Measurements from ENCODE around the gene CBR3. TPM values are rescaled to one million over a fixed set of nuclear protein-coding genes. Genes with fewer than 3 reads are reported as not detected.
"Not testable (repeated sequence)": the region's sequence is repeated elsewhere in the genome, so short reads cannot be mapped to it uniquely, and the experiment has no call there.

CBR3 gene
- 0.16 TPM in 1 of 2 replicates, not detected in the other for total RNA-seq (2014; rRNA removed; shearing (Covaris generic))

DNA sequence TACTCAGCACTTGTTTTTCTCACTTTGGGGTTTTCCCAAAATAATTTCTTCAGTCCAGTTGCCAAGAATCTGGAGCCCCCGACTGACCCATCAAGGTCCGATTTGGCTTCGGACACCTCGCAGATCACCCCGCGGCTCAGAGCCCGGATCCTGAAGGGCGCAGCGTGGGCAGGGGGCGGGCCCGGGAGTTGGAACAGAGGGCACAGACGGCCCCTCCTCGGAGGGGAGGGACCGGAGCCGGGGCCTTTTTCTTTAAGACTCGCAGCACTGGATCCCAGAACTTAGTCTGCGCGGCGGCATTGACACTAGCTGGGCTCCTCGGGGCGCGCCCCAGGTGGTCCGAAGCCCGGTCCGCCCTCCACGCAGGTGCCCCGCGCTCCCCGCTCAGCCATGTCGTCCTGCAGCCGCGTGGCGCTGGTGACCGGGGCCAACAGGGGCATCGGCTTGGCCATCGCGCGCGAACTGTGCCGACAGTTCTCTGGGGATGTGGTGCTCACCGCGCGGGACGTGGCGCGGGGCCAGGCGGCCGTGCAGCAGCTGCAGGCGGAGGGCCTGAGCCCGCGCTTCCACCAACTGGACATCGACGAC is at the start of gene CBR3:
CBR3 (plus strand) TSS at position 277 of the 588 bp plus-strand sequence; CDS start at position 391, 114 bp downstream.
- DNase-seq (ENCODE audit: low spot score) = no peak

DNA sequence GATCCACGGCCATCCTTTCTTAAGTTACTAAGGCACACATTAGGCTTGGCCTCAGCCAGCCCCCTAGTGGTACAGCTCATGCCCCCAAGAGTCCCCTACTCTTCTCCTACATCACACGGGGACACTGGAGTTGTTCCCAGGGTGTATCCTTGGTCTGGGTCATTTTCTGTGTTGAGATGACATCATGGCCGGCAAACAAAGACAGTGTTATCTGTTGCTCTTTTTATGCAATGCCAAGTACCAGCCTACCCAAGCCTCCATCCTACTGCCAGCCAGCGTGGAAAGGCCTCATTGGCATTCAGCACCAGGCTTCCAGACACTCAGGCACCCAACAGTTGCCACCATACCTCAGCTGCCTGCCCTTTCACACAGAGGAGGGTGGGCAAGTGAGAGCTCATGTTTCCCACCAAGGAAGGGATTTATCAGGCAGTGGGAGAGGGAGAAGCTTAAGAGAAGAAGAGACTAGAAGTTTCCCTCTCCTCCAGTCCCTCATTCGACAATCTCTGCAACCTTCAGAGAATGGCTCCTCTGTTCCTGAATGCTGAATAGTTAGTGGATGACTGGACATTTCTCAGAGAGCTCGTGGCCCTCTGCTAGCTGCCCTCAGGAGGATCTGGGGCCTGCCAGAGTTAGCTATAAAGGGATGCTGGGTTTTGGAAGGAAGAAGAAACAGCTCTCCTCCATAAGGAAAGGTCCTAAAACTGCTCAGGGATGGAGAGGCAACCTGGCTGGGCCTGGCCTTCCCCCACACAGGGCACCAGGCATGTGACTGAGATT is 47.3 kb upstream of the CBR3 start:
- DNase-seq (ENCODE audit: low spot score) = no peak

DNA sequence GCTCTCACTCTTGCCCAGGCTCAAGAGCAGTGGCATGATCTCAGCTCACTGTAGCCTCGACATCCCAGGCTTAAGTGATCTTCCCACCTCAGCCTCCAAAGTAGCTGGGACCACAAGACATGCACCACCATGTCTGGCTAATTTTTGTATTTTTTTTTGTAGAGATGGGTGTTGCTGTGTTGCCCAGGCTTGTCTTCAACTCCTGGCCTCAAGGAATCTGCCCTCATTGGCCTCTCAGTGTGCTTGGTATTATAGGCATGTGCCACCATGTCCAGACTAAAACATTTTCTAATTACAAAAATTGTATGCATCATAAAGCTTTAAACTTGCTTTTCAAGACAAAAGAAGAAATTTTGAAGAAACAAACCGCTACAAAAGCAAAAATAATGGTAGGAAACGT is 44.9 kb upstream of the CBR3 start:
- no peak for DNase-seq (ENCODE audit: low spot score)

DNA sequence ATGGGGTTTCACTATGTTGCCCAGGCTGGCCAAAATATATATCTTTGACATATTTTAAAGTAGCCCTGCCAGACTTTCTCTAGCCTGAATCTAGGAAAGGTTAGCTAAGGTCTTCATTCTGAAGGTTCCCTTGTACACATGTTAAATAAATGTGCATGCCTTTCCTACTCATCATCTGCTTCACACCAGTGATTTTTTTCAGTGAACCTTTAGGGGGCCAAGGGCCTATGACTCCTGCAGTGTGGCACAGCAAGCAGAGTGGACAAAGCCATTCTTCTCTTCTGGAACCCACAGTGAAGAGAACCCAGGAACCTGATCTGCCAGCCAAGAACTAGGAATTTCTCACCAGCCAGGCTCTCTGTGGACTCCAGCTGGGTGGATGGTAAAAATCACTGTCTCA is 42.2 kb upstream of the CBR3 start:
- no peak for DNase-seq (ENCODE audit: low spot score)

DNA sequence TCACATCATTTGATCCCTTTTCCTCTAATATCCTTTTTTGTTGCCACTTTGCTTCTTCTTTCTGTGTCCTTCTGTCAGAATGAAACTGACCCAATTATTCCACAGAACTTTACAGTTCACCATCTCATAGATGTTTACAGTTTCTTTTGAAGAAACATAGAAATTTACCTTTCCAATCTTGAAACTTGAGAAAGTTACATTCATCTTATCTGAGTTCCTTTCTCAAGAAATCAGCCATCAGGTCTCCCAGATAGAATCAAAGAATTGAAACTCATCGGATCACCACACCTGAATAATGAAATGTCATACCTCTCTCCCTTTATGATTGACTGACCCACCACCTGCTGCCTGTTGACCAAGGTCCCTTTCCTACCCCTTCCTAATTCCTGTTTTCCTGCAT is 41.4 kb upstream of the CBR3 start:
- DNase-seq (ENCODE audit: low spot score) = no peak

DNA sequence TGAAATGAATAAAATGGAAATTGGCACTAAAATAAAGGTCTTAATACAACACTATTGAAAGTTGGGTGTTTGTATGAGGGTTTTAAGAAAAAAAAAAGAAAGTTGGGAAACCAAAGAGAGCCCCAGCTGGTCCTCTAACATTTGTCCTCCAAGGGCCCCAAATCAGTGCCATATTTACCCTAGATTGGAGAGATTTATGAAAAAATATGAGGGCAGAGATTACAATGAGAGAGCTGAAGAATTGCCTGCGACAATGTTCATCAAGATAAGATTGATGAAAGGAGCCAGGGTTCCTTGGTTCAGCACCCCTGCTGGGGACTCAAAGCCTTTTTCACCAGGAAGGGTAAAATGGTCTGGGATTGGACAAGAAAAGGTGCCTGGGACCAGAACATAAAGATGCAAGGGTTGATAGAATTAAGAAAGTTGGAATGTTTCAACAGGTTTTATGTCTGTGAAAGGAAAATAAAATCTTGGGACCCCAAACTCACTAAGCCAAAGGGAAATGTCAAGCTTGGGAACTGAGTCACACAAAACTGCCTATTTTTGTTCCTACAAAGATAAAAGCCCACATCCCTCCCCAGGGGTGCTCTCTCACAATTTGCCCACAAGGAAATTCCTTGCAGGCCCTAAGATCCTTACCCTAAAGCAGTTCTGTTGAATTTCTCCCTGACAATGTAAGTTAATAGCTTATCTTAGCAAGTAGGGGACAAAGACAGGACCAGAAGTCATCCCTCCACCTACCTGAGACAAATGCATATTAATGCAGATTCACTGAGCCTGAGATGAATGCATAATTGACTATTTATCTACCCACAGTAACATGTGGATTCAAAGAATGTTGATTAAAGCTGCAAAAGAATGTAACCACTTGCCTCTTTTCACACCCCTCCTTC is 38.2 kb upstream of the CBR3 start:
- DNase-seq (ENCODE audit: low spot score) = no peak

DNA sequence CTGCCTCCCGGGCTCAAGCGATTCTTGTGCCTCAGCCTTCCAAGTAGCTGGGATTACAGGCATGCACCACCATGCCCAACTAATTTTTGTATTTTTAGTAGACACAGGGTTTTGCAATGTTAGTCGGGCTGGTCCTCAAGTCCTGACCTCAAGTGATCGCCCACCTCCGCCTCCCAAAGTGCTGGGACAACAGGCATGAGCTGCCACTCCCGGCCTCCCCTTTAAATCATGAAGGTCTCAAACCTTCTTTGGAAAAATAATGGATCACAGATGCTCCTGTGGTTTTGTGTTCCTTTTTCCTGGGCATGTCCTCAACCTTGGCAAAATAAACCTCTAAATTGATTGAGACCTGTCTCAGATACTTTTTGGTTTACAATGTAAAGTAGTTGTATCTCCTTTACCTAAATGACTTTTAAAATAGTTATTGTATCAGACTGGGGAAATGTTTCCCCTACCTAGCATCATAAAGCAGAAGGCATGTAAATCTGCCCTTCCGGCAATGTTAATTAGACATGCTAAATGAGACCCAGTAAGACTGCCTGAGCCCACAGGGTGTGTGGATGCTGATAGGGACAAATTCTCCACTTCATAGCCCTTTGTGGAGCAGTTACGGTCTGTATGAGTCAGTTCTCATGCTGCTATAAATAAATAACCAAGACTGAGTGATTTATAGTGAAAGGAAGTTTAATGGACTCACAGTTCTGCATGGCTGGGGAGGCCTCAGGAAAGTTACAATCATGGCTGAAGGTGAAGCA is 37.3 kb upstream of the CBR3 start:
- no peak for DNase-seq (ENCODE audit: low spot score)

DNA sequence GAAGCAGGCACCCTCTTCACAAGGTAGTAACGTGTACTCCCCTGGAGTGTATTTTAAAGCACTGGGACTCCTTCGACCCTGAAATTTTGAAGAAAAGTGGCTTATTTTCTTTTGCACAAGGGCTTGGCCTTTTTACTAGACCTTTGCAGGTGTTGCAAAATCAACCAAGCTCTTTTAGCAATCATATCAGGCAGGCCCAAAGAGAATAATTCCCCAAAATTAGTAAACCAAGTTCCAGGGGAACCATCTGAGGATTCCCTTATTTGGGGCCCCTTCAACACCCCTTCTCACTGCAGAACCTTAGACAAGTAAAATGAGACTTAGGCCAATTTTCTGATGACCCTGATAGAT is 36.7 kb upstream of the CBR3 start:
- no peak for DNase-seq (ENCODE audit: low spot score)

DNA sequence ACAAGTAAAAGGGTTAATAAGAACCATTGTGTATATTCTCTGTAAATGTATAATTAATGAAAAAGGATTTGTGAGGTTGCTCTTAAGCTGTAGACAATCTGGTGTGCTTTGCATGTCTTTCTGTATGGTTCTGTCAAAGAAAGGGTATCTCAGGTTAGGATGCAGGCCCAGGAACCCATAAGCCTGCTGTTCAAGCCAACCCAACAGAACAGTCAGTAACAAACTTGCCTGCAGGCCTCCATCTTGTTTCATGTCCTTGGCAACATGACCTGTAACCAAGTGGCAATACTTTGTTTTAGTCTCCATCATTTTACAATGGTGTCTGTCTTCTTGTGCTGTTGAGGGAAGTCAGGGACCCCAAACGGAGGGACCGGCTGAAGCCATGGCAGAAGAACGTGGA is 35.9 kb upstream of the CBR3 start:
- no peak for DNase-seq (ENCODE audit: low spot score)

DNA sequence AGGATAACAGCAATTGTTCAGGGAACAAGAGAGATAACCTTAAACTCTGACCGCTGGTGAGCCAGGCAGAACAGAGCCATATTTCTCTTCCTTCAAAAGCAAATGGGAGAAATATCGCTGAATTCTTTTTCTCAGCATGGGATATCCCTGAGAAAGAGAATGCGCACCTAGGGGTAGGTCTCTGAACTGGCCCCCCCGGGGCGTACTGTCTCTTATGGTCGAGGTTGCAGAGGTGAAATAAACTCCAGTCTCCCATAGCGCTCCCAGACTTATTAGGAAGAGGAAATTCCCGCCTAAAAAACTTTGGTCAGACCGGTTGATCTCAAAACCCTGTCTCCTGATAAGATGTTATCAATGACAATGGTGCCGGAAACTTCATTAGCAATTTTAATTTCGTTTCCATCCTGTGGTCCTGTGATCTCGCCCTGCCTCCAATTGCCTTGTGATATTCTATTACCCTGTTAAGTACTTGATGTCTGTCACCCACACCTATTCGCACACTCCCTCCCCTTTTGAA is 35.1 kb upstream of the CBR3 start:
- DNase-seq (ENCODE audit: low spot score) = not testable (repeated sequence)

DNA sequence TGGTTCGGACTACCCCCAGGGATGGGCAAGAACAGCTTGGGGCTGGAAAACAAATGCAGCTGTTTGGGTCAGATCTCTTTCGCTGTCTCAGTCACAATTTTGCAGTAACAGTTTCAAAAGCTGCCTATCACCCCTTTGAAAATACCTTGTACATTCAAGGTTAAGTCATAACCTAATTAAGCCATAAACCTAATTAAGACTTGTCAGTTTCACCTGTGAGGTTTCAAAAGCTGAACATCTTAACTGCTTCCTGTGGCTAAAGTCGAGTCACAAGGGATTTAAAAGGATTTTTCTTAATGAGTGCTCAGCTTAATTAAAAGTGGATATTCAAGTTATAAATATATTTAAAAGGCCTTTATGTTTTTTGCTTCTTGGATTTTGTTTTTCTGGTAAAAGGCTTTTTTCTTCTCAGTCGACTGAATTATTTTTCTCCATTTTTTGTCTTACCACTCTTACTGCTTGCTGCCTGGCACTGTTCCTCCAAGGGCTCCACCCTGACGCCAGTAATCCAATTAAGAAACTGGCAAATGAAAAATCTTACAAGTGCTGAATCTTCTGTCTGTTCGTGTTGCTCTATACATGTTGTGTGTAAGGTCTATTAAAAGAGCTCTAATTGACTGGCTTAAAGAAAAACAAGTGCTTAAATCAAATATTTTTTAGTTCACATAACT is 33.8 kb upstream of the CBR3 start:
- DNase-seq (ENCODE audit: low spot score) = no peak

DNA sequence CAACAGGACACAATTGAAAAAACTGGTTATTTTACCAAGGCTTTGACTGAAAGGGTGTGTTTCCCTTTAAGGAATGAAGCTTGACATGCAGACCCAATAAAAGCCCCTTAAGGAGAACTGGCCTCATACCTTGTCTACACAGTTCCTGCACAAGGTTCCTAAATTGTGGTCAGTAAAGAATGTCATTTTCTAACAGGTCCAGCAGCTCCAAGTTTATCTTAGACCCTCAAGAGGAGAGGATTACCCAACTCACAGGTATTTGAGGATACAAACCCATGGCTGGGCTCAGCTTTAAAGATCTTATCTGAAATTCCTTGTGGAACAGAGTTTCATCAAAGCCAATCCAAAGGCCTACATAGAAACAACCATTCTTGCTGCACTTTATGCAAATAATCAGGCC is 31.4 kb upstream of the CBR3 start:
- DNase-seq (ENCODE audit: low spot score) = no peak

DNA sequence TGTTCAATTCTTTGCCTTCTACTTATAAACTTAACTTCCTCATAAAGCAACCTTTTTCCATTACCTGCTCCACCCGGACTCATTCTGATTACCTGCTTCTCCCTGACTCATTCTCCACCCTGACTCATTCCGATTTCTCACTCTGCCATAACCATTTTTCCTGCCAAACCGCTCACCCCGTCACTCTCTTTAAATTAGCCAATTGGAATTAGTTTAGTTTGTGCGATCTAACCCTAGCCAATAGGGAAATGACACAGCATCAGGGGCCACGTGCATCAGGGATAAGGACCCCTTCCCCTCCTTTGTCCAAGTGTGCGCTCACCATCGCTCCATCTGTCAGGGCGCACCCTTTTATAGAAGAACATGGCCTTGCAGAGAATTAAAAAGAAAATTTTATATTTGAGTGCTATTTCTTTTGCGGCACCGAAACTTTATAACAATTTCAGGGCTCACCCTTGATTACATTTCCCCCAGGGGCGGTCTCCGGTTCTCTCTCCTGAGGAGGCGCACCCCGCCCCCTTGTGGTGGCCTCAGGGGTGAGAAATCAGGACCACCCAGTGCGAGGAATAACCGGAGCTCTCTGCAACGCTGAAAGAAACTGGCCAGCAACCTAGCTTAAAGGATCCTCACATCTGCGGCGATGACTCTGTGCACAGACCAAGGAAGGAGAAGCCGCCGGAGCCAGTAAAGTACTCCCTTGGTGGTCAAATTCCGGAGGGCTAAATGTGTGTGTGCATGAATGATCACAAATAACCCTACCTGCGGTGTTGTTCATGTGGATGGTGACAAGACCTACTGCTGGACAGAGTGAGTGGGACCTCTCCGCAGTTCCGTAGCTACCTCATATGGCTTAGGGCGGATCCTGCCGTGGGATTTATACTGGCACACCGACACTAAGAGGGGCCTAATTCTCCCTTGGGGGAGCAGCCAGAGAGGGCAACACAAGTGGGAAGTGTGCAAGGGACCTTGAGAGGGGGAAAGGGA is 30.3 kb upstream of the CBR3 start:
- peak; percentile 22 for DNase-seq (ENCODE audit: low spot score)

DNA sequence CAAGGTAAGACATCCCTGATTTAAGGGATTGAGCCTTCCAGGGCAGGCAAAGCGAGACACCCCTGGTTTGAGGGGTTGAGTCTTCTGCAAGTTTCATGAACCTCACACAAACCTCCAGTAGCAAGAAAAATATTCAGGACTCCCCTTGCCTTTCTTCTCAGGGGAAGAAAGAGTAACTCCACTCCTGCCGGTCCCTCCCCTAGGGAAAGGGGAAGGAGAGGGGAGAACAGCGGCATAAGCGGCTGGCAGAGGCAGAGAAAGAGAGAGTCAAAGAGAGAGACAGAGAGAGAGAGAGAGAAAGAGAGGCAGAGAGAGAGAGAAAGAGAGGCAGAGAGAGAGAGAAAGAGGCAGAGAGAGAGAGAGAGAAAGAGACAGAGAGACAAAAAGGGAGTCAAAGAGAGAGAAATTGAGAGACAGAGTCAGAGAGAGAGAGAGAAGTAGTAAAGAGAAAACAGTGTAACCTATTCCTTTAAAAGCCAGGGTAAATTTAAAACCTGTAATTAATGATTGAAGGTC is 29.5 kb upstream of the CBR3 start:
- no peak for DNase-seq (ENCODE audit: low spot score)

DNA sequence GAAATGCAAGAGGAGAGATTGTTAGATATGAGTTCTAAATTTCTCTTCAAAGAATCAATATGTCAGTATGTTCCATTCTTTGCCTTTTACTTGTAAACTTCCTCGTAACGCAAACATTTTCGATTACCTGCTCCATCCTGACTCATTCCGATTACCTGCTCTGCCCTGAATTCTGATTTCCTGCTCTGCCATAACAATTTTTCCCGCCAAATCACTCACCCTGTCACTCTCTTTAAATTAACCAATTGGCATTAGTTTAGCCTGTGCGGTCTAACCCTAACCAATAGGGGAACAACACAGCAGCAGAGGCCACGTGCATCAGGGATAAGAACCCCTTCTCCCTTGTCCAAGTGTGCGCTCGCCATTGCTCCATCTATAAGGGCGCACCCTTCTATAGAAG is 25.0 kb upstream of the CBR3 start:
- no peak for DNase-seq (ENCODE audit: low spot score)

DNA sequence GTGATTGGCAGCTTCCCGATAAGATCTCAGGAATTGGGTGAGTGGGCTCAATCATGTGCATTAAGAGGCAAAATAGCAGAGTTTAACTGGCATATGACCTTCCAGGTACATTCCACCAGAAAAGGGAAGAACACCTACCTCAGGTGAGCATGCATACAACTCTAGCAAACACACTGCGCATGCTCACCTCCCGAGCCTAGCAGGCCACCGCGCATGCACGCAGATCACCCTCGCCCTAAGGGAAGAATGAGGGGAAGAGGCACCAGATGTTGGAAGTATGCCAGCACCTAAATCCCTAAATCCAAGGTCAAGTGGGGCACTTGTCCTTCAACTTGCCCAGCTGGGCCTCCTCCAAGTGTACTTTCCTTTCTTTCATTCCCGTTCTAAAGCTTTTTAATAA is 23.6 kb upstream of the CBR3 start:
- no peak for DNase-seq (ENCODE audit: low spot score)

DNA sequence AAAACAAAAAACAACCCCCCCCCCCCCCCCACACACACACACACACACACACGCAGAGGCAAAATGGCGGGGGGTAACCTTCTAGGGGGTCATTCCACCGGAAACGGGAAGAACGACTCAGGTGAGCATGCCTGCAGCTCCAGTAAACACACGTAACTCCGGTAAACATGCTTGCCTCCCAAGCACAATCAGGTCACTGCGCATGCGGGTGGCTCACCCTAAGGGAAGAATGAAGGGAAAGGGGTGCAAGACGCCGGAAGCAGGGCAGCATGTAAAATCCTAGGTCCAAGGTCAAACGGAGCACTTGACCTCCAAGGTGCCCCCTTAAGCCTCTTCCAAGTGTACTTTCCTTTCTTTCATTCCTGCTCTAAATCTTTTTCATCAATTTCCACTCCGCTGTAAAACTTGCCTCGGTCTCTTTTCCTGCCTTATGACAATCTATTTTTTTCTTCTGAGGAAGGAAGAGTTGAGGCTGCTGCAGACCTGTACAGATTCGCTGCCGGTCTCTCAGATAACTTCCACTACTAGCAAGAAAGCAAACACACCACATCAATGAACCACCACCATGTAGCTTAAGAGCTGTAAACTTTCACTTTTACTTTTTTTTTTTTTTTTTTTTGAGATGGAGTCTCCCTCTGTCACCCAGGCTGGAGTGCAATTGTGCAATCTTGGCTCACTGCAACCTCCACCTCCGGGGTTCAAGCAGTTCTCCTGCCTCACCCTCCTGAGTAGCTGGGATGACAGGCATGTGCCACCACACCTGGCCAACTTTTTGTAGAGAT is 21.0 kb upstream of the CBR3 start:
- peak; percentile 43 for DNase-seq (ENCODE audit: low spot score)

DNA sequence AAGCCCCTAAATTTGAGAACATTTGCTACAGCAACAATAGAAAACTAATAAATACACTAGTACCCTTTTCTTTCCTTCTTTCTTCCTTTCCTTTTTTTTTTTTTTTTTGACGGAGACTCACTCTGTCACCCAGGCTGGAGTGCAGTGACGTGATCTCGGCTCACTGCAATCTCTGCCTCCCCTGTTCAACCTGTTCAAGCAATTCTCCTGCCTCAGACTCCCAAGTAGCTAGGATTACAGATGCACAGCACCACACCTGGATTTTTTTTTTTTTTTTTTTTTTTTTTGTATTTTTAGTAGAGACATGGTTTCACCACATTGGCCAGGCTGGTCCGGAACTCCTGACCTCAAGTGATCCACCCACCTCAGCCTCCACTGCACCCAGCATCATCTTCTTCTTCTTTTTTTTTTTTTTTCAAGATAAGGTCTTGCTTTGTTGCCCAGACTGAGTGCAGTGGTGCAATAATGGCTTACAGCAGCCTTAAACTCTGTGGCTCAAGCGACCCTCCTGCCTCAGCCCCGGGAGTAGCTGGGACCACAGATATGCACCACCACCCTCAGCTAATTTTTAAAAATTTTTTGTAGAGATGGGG is 19.6 kb upstream of the CBR3 start:
- DNase-seq (ENCODE audit: low spot score) = no peak

Data from HT-29 (cell line).